Measurements from ENCODE around the gene CAPN10.

CAPN10 gene

GRCh38 chr2:240638512-240639160 lies 52.1 kb downstream of the CAPN10 start:
- peak; percentile 35 for DNase-seq (ENCODE audit: low spot score)

GRCh38 chr2:240639566-240639965 lies 53.0 kb downstream of the CAPN10 start:
- DNase-seq (ENCODE audit: low spot score), result no peak

GRCh38 chr2:240640939-240641338 lies 54.4 kb downstream of the CAPN10 start:
- DNase-seq (ENCODE audit: low spot score), result peak; percentile 76

GRCh38 chr2:240642061-240642805 lies 55.7 kb downstream of the CAPN10 start:
- DNase-seq (ENCODE audit: low spot score), result peak; percentile 43

- peak; percentile 46 for DNase-seq (ENCODE audit: low spot score)
Measured at GRCh38 chr2:240642806-240643092, 56.2 kb downstream of the CAPN10 start.

- peak; percentile 41 for DNase-seq (ENCODE audit: low spot score)
Measured at GRCh38 chr2:240643093-240643810, 56.7 kb downstream of the CAPN10 start.

- peak; percentile 43 for DNase-seq (ENCODE audit: low spot score)
Measured at GRCh38 chr2:240643811-240644150, 57.2 kb downstream of the CAPN10 start.

GRCh38 chr2:240644171-240644651 lies 57.7 kb downstream of the CAPN10 start:
- DNase-seq (ENCODE audit: low spot score), result no peak

GRCh38 chr2:240644859-240645301 lies 58.3 kb downstream of the CAPN10 start:
- DNase-seq (ENCODE audit: low spot score), result peak; percentile 46

GRCh38 chr2:240645346-240645745 lies 58.8 kb downstream of the CAPN10 start:
- DNase-seq (ENCODE audit: low spot score), result peak; percentile 29

GRCh38 chr2:240645801-240646175 lies 59.3 kb downstream of the CAPN10 start:
- peak; percentile 33 for DNase-seq (ENCODE audit: low spot score)

- DNase-seq (ENCODE audit: low spot score), result peak; percentile 41
Measured at GRCh38 chr2:240646176-240646899, 59.8 kb downstream of the CAPN10 start.

GRCh38 chr2:240646900-240647502 lies 60.5 kb downstream of the CAPN10 start:
- peak; percentile 37 for DNase-seq (ENCODE audit: low spot score)

- DNase-seq (ENCODE audit: low spot score), result peak; percentile 47
Measured at GRCh38 chr2:240647503-240648154, 61.1 kb downstream of the CAPN10 start.

GRCh38 chr2:240648155-240648649 lies 61.7 kb downstream of the CAPN10 start:
- DNase-seq (ENCODE audit: low spot score), result peak; percentile 45

All from ecto neural progenitor cell (in vitro differentiated cells).